ENCODE results near the gene STAG1. TPM values are rescaled to one million over a fixed set of nuclear protein-coding genes. Genes with fewer than 3 reads are reported as not detected.

Gene STAG1
- total RNA-seq, 2 donors from 2014 or later: 26.8 to 56.4 TPM

GRCh38 chr3:136503056-136503455, 249.1 kb downstream of the STAG1 start:
- Histone ChIP-seq H3K36me3 (peaks cover 4% of the 10 kb centered on the region), H3K9me3 (no peaks in the 10 kb centered on the region), H3K27me3 (replicated peaks; ENCODE audit: insufficient read depth) (no peaks in the 10 kb centered on the region), H3K27ac (no peak overlapping the region), H3K4me1 (ENCODE audit: control insufficient read depth in 1 of 2, low read depth in 2 of 2) (no peaks in the 10 kb centered on the region), H3K4me3 (no peak overlapping the region)
- no peak for DNase-seq (ENCODE audit: low spot score)
- TF ChIP-seq, protein P1, sequence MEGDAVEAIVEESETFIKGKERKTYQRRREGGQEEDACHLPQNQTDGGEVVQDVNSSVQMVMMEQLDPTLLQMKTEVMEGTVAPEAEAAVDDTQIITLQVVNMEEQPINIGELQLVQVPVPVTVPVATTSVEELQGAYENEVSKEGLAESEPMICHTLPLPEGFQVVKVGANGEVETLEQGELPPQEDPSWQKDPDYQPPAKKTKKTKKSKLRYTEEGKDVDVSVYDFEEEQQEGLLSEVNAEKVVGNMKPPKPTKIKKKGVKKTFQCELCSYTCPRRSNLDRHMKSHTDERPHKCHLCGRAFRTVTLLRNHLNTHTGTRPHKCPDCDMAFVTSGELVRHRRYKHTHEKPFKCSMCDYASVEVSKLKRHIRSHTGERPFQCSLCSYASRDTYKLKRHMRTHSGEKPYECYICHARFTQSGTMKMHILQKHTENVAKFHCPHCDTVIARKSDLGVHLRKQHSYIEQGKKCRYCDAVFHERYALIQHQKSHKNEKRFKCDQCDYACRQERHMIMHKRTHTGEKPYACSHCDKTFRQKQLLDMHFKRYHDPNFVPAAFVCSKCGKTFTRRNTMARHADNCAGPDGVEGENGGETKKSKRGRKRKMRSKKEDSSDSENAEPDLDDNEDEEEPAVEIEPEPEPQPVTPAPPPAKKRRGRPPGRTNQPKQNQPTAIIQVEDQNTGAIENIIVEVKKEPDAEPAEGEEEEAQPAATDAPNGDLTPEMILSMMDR (IDR thresholded peaks at IDR 0.05): no peak
- no peak for ATAC-seq (ENCODE audit: insufficient number of reproducible peaks, low FRiP score, low read depth)

DNA sequence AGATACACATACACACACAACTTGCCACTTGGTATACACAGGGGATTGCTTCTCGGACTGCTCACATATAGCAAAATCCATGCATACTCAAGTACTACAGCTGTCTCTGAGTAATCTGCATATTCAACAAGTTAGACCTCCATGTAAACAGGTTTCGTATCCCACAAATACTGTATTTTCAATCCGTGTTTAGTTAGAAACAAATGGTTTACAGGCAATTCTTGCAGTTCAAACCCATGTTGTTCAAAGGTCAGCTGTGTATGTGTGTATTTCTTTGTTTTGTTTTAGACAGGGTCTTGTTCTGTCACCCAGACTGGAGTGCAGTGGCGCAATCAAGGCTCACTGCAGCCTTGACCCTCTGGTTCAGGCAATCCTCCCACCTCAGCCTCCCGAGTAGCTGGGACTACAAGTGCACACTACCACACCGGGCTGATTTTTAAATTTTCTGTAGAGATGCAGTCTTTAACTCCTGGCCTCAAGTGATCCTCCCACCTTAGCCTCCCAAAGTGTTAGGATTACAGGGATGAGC, 253.2 kb downstream of the STAG1 start:
- TF ChIP-seq, protein P1 (IDR thresholded peaks at IDR 0.05): no peak
- ATAC-seq (ENCODE audit: insufficient number of reproducible peaks, low FRiP score, low read depth): no peak

GRCh38 chr3:136495213-136495612, 257.0 kb downstream of the STAG1 start:
- H3K4me1 ChIP-seq (ENCODE audit: control insufficient read depth in 1 of 2, low read depth in 2 of 2): no peaks in the 10 kb centered on the region
- ATAC-seq (ENCODE audit: insufficient number of reproducible peaks, low FRiP score, low read depth) (no peak), DNase-seq (ENCODE audit: low spot score) (no peak)
- H3K27ac ChIP-seq: no peak overlapping the region
- no peak overlapping the region for H3K4me3 ChIP-seq
- H3K27me3 ChIP-seq (replicated peaks; ENCODE audit: insufficient read depth): no peaks in the 10 kb centered on the region
- peaks cover 9% of the 10 kb centered on the region for H3K36me3 ChIP-seq
- no peaks in the 10 kb centered on the region for H3K9me3 ChIP-seq
- TF ChIP-seq, protein P1 (IDR thresholded peaks at IDR 0.05): no peak

More for the DNA sequence above, 253.2 kb downstream of the STAG1 start:
- H3K4me1 ChIP-seq (ENCODE audit: control insufficient read depth in 1 of 2, low read depth in 2 of 2): no peaks in the 10 kb centered on the region
- no peak overlapping the region for H3K27ac ChIP-seq
- no peaks in the 10 kb centered on the region for H3K27me3 ChIP-seq (replicated peaks; ENCODE audit: insufficient read depth)
- no peak for DNase-seq (ENCODE audit: low spot score)
- H3K9me3 ChIP-seq: no peaks in the 10 kb centered on the region
- peaks cover 4% of the 10 kb centered on the region for H3K36me3 ChIP-seq
- no peak overlapping the region for H3K4me3 ChIP-seq

GRCh38 chr3:136490646-136491405, 261.4 kb downstream of the STAG1 start:
- peaks cover 9% of the 10 kb centered on the region for H3K36me3 ChIP-seq
- ATAC-seq (ENCODE audit: insufficient number of reproducible peaks, low FRiP score, low read depth): no peak

GRCh38 chr3:136485777-136486176, 266.4 kb downstream of the STAG1 start:
- Histone ChIP-seq H3K4me3 (no peak overlapping the region), H3K4me1 (ENCODE audit: control insufficient read depth in 1 of 2, low read depth in 2 of 2) (no peaks in the 10 kb centered on the region), H3K27ac (no peak overlapping the region), H3K9me3 (no peaks in the 10 kb centered on the region), H3K27me3 (replicated peaks; ENCODE audit: insufficient read depth) (no peaks in the 10 kb centered on the region), H3K36me3 (no peaks in the 10 kb centered on the region)
- DNase-seq (ENCODE audit: low spot score): no peak
- no peak for ATAC-seq (ENCODE audit: insufficient number of reproducible peaks, low FRiP score, low read depth)
- TF ChIP-seq, protein P1 (IDR thresholded peaks at IDR 0.05): no peak

More at GRCh38 chr3:136490646-136491405, 261.4 kb downstream of the STAG1 start:
- no peak for DNase-seq (ENCODE audit: low spot score)
- Histone ChIP-seq H3K27me3 (replicated peaks; ENCODE audit: insufficient read depth) (no peaks in the 10 kb centered on the region), H3K4me3 (no peak overlapping the region), H3K27ac (no peak overlapping the region), H3K9me3 (no peaks in the 10 kb centered on the region), H3K4me1 (ENCODE audit: control insufficient read depth in 1 of 2, low read depth in 2 of 2) (no peaks in the 10 kb centered on the region)
- TF ChIP-seq, protein P1 (IDR thresholded peaks at IDR 0.05): no peak
